Measurements from ENCODE around the gene SLC25A52.
"Not testable (repeated sequence)": the region's sequence is repeated elsewhere in the genome, so short reads cannot be mapped to it uniquely, and the experiment has no call there.

The SLC25A52 gene, protein sequence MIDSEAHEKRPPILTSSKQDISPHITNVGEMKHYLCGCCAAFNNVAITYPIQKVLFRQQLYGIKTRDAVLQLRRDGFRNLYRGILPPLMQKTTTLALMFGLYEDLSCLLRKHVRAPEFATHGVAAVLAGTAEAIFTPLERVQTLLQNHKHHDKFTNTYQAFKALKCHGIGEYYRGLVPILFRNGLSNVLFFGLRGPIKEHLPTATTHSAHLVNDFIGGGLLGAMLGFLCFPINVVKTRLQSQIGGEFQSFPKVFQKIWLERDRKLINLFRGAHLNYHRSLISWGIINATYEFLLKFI

DNA sequence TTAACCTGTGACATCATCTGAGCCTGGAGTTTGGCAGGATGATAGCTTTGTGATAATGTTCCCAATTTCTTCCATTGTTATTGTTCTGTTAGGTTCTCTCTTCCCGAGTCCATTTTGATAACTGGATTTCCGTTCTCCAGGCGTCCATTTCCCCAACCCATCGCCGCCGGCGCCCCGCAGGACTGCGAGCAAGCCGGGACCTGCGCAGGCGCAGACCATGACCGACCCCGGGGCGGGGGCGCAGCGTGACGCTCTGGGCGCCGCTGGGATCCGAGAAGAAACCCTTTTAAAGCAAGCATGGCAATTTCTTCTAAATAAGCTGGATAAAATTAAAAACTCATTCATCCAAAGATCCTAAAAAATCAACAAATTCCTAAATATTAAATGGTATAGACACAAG lies at the start of gene SLC25A52:
SLC25A52 (minus strand) TSS at position 186 of the 400 bp plus-strand sequence. CDS start 219 bp downstream, outside the sequence.
- FAIRE-seq = no peak

DNA sequence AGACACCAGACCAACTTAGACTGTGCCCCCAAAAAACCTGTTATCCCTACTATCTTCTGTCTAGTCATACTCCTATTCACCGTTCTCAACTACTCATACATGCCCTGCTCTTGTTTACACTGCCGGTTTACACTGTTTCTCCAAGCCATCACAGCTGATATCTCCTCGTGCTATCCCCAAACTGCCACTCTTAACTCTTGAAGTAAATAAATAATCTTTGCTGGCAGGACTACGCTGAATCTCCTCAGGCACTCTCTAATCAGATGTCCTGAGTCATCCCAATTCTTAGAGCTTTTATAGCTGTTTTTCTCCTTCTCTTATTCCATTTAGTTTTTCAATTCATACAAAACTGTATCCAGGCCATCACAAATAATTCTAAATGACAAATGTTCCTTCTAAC lies 48.4 kb upstream of the SLC25A52 start:
- not testable (repeated sequence) for FAIRE-seq

GRCh38 chr18:31801078-31801477 lies 40.4 kb upstream of the SLC25A52 start:
- no peak for FAIRE-seq

GRCh38 chr18:31799257-31799656 lies 38.6 kb upstream of the SLC25A52 start:
- not testable (repeated sequence) for FAIRE-seq

GRCh38 chr18:31798399-31798798 lies 37.7 kb upstream of the SLC25A52 start:
- FAIRE-seq = no peak

- no peak for FAIRE-seq
These were observed 35.1 kb upstream of the SLC25A52 start for GRCh38 chr18:31795747-31796146.

DNA sequence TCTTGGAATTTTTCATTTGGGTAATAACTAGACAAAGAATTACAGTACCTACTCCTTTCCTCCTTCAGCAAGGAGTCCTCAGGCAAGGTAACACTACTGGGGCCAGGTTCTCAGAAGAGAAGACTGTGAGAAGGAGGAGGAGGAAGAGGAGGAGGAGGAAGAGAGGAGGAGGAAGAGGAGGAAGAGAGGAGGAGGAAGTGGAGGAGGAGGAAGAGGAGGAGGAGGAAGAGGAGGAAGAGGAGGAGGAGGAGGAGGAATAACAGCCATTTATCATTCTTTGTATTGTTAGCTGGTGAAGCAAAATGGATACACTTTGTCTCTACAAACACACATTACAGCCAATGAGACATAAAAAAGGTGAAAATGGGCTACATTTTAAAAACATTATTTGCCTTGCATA lies 32.9 kb upstream of the SLC25A52 start:
- no peak for FAIRE-seq

DNA sequence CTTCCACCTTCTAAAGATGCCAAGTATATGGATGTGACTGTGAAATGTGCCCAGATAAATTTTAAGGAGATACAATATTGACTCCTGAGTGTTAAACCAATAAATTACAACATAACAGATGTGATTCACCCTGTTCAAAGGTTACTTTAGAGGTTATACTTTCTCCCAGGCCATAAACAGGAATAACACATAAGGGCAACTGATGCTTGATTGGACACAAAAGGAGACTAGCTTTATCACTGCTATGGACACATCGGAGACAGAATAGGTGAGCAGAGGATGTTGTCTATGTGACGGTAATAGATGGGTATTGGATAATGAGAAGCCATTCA lies 31.9 kb upstream of the SLC25A52 start:
- no peak for FAIRE-seq

- no peak for FAIRE-seq
These were observed 31.3 kb upstream of the SLC25A52 start for GRCh38 chr18:31791817-31792579.

GRCh38 chr18:31789409-31789808 lies 28.7 kb upstream of the SLC25A52 start:
- no peak for FAIRE-seq

DNA sequence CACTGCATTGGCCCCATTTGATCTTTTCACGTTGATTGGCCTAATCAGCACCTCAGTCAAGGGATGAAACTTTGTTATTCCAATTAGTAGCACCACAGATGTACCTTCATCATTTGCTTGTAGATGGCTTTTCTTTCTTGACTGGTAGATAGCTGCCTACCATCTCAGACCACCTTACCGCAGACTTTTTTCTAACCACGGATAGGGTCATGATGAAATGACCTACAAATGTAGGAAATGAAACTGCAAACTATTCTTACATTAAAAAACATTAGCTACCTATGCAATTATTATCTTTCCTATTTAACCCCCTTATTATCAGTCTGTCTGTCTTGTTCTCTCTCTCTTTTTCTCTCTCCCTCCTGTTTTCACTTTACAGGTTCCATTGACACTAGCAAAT lies 22.4 kb upstream of the SLC25A52 start:
- no peak for FAIRE-seq

GRCh38 chr18:31778391-31778950 lies 17.8 kb upstream of the SLC25A52 start:
- no peak for FAIRE-seq

GRCh38 chr18:31776093-31776492 lies 15.4 kb upstream of the SLC25A52 start:
- no peak for FAIRE-seq

GRCh38 chr18:31774962-31775361 lies 14.3 kb upstream of the SLC25A52 start:
- FAIRE-seq = no peak

GRCh38 chr18:31774477-31774785 lies 13.8 kb upstream of the SLC25A52 start:
- no peak for FAIRE-seq

DNA sequence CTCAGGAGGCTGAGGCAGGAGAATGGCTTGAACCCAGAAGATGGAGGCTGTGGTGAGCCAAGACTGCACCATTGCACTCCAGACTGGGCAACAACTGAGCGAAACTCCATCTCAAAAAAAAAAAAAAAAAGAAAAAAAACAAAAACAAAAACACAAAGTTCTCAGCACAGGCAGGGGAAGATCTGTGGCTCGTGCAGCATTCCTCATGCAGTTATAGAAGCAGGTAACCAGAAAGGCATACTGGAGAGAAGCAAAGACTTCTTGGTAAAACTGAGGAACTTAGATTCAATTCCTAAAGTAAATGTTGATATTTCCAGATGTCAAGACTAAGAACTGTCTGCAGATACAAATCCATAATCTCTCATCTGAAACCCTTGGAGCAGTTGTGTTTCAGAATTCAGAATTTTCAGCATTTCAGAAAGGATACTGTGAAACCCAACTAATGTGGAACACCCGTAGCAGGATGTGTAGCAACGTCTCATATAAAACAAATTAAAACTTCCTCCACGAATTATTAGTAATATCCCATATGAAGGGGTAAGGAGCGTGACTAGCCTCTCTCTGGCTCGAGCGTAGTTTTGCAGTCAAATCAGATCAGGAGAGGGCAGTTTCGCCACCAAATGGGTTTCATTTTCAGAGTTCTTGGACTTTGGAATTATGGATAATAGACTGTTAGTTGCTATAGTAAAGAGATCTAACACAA lies 13.2 kb upstream of the SLC25A52 start:
- FAIRE-seq = no peak

DNA sequence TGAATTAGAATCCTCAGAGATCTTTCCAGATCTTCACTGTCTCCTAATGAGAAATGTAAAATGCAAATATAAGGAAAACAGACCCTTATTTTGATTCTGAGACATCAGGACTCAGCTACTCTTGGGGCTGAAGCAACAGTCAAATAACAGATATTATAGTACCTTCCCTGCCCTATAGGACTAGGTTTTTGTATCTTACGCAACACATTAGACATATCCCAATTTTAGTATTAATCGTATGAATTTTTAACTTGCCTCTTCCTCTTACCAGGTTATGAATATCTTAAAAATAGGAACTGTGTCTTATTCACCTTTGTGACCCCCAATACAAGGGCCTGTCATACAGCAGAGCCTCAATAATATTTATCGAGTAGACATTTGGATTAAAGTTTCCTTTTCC lies 12.0 kb upstream of the SLC25A52 start:
- no peak for FAIRE-seq

DNA sequence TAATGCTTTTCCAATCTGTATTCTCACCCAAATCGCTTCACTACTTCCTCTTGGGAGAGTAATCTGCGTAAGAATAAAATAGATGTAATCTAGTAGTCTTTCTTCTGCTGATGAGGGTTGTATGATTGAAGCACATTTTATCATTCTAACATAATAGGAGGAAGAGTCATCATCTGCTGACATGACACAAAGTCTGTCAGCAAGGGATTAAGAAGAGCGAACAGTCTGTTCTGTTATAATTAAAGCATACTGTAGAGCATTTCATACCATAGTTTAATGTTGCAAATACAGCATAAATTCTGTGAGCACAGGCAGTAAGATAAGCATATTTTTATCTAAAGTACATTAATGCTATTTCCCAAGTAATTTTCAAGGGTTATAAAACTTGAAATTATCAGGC lies 10.4 kb downstream of the SLC25A52 start:
- no peak for FAIRE-seq

DNA sequence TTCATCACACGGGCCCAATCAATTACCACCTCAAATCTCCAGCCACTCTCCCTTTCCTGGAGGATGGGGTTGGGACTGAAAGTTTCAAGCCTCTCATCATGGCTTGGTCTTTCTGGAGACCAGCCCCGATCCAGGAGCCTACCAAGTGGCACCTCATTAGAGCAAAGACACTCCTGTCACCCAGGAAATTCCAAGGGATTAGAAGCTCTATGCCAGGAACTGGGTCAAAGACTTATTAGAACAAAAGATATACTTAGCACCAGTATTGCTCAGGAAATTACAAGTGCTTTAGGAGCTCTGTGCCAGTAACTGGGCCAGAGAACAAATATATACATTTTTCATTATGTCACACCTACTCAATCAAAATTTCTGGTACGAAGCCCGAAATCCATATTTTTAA lies 14.3 kb downstream of the SLC25A52 start:
- FAIRE-seq = no peak

GRCh38 chr18:31744321-31745067 lies 16.2 kb downstream of the SLC25A52 start:
- no peak for FAIRE-seq

DNA sequence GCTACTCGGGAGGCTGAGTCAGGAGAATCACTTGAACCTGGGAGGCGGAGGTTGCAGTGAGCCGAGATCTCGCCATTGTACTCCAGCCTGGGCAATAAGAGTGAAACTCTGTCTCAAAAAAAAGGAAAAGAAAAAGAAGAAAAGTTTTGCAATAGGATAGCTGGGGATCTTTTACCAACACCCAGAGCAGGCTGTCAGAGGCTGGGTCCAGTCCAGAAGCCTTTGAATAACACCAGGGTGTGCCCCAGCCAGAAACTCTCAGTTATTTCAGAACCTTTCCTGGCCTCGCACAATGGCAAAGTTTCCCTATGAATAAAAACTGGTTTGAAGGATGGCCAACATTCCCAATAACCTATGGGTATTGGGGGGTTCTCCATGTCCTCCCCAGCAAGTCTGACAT lies 17.1 kb downstream of the SLC25A52 start:
- FAIRE-seq = not testable (repeated sequence)

- no peak for FAIRE-seq
These were observed 19.5 kb downstream of the SLC25A52 start for GRCh38 chr18:31741097-31741735.

Measured in colon (tissue), 2 donors.